RPMI7951 (cell line): Measurements from ENCODE around the gene TMEM204. TPM values are rescaled to one million over a fixed set of nuclear protein-coding genes. Genes with fewer than 3 reads are reported as not detected.
A peak's percentile ranks its signal among the peaks of the same experiment; 100 is the strongest.

Source experiments
- DNase-seq: peaks from one replicate; pipeline ENCODE4 v3.0.0-alpha.2; 2012; ENCODE audit warnings: low read depth
- total RNA-seq: library from RNA; depleted of rRNA; stranded (reverse); fragments of >200 nt; shearing (Covaris generic); gene quantifications from 2 replicates; pipeline ENCODE4 v1.2.3, GENCODE V29; 2014; rRNA removed

TMEM204 gene
- not detected in 2 replicates for total RNA-seq

GRCh38 chr16:1533443-1533951 is at the start of gene TMEM204:
Gene TMEM204, plus strand, starts transcription at chr16:1533666. Its CDS starts 610 bp downstream, at chr16:1534276.
- no peak for DNase-seq

GRCh38 chr16:1485847-1486496 is 47.5 kb upstream of the TMEM204 start:
- DNase-seq = no peak

- no peak for DNase-seq
These were observed 46.7 kb upstream of the TMEM204 start for GRCh38 chr16:1486551-1487390.

GRCh38 chr16:1487395-1488053 is 45.9 kb upstream of the TMEM204 start:
- DNase-seq = no peak

GRCh38 chr16:1488054-1488601 is 45.3 kb upstream of the TMEM204 start:
- no peak for DNase-seq

GRCh38 chr16:1488619-1489018 is 44.8 kb upstream of the TMEM204 start, which contains the start of gene PTX4:
Gene PTX4, minus strand, starts transcription at chr16:1488944. Its CDS starts 35 bp downstream, at chr16:1488909.
- DNase-seq = no peak

- DNase-seq = no peak
These were observed 44.4 kb upstream of the TMEM204 start for GRCh38 chr16:1489077-1489476.

GRCh38 chr16:1491327-1491726 is 42.1 kb upstream of the TMEM204 start:
- DNase-seq = no peak

- DNase-seq = no peak
These were observed 41.2 kb upstream of the TMEM204 start for GRCh38 chr16:1492082-1492922.

- DNase-seq = peak; percentile 66
These were observed 40.3 kb upstream of the TMEM204 start, which contains the start of gene TELO2 for GRCh38 chr16:1492923-1493745. Gene TELO2, plus strand, starts transcription at chr16:1493360. Its CDS starts 922 bp downstream, at chr16:1494282.

- no peak for DNase-seq
These were observed 39.7 kb upstream of the TMEM204 start for GRCh38 chr16:1493746-1494094.

GRCh38 chr16:1494129-1494640 is 39.3 kb upstream of the TMEM204 start:
- DNase-seq = peak; percentile 71

- no peak for DNase-seq
These were observed 38.8 kb upstream of the TMEM204 start for GRCh38 chr16:1494711-1495110.

GRCh38 chr16:1495211-1495888 is 38.1 kb upstream of the TMEM204 start:
- DNase-seq = no peak

- DNase-seq = no peak
These were observed 37.6 kb upstream of the TMEM204 start for GRCh38 chr16:1495889-1496262.

- no peak for DNase-seq
These were observed 37.0 kb upstream of the TMEM204 start for GRCh38 chr16:1496464-1496863.

GRCh38 chr16:1497014-1497598 is 36.4 kb upstream of the TMEM204 start:
- DNase-seq = no peak

- no peak for DNase-seq
These were observed 34.4 kb upstream of the TMEM204 start for GRCh38 chr16:1498899-1499676.
